NCI-H345 treated with DMSO at 0.1 percent for 48 hours (cell line): ENCODE data around the gene NFIX.
A peak's percentile ranks its signal among the peaks of the same experiment; 100 is the strongest.
"Not testable (repeated sequence)": the region's sequence is repeated elsewhere in the genome, so short reads cannot be mapped to it uniquely, and the experiment has no call there.

Experiments used
- DNase-seq: peaks from one replicate; lab custom pipeline; 2025; ENCODE audit not compliant: unreplicated experiment; lab: John Stamatoyannopoulos, UW

NFIX gene

GRCh38 chr19:12994701-12995595, at the start of gene NFIX:
NFIX (plus strand) TSS chr19:12995475; CDS start chr19:12995838, 363 bp downstream.
- DNase-seq = no peak

DNA sequence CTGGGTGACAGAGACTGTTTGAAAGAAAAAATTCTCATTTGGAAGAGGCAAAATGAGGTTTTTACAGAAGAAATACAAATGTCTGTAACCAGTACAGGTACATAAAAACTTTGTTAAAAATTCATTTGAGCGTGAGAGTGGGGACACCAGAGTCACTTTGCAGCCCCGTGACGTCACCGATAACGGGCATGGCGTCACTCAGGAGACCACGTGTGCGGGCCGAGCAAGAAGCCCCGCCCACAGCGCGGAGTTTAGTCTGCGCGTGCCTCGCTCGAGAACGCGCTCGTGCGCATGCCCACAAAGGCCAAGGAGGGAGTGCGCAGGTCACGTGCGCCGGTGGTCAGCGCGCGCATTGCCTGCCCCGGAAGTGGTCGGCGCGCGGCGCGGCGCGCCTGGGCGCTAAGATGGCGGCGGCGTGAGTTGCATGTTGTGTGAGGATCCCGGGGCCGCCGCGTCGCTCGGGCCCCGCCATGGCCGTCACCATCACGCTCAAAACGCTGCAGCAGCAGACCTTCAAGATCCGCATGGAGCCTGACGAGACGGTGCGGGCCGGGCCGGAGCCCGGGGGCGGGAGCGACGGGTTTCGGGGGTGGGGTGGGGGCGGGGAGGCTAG, 49.7 kb upstream of the NFIX start, which contains the start of gene RAD23A:
Gene RAD23A (plus strand): TSS at position 384 of the 613 bp plus-strand sequence. CDS start 87 bp downstream, at position 471.
- DNase-seq = peak; percentile 56

DNA sequence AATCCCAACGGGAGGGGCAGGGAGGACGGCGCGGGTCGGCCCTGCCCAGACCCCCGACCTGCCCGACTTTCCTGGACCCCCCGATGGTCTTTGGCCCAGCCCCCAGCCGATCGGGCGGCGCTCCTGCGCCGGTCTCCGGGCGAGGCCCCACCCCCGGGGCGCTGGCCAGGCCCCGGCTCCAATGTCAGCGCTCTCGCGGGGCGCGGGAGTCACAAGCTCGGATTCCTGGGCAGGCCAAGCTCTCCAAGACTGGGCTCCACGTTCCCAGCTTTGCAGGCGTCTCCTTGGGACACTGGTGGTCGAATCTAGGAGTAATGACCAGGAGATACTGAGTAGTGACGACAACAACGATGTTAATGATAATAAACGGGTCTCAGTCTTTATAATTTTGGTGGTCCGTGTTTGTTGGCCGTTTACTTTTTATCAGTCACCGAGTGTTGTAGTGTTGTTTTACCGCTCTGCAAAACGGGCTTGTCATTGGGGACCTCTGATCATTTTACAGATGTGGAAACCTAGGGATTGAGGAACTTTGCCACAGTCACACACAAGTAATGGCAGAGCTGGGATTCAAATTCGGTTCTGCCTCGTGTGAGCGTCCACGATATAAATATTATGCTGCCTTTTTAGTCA, 49.1 kb upstream of the NFIX start:
- DNase-seq = no peak

DNA sequence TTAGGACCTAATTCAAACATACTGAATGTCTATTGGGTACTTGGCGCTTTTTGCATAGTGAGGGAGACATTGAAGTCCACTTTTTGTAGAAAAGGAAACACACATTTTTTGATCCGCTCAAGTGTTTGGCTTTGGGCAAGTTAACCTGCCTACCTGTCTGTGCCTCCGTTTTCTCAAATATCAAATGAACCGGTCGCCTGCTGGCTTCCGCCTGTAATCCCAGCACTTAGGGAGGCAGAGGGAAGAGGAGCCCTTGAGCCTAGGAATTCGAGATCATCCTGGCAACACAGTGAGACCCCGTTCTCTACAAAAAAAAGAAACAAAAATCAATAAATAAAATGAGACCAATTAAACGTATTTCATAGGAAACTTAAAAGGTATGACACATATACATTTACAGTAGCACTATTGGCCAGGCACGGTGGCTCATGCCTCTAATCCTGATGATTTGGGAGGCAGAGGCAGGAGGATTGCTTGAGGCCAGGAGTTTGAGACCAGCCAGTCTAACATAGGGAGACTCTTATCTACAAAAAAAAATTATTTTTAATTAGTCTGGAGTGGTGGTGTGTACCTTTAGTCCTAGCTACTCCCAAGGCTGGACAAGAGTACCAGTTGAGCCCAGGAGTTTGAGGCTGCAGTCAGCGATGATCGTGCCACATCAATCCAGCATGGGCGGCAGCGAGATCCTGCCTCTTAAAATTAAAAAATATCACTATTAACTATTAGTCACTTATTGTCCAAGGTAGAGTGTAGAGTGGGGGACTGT, 48.4 kb upstream of the NFIX start:
- DNase-seq = no peak

DNA sequence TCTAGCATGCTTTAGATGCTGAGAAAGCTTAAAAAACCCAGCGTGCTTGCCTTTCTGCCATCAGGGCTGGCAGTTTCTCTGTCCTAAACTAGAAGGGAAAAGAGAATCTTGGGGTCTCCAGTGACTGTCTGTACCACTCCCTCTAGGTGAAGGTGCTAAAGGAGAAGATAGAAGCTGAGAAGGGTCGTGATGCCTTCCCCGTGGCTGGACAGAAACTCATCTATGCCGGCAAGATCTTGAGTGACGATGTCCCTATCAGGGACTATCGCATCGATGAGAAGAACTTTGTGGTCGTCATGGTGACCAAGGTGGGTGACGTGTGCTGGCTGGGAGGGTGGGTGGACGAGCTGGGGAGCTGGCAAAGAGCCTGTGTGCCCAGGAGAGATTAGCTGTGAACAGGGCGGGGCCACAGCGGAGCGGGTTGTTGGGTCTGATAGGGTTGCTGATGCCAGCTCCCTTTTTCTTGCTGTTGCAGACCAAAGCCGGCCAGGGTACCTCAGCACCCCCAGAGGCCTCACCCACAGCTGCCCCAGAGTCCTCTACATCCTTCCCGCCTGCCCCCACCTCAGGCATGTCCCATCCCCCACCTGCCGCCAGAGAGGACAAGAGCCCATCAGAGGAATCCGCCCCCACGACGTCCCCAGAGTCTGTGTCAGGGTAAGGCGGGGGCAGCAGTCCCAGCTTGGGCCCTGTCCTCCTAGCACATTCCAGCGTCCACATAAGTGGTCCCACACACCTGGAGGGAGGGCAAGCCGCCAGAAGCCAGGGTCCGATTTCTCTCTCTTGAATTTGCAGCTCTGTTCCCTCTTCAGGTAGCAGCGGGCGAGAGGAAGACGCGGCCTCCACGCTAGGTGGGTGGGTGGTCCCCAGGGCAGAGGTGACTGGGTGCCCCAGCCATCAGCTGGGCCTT, 47.3 kb upstream of the NFIX start:
- DNase-seq = no peak

DNA sequence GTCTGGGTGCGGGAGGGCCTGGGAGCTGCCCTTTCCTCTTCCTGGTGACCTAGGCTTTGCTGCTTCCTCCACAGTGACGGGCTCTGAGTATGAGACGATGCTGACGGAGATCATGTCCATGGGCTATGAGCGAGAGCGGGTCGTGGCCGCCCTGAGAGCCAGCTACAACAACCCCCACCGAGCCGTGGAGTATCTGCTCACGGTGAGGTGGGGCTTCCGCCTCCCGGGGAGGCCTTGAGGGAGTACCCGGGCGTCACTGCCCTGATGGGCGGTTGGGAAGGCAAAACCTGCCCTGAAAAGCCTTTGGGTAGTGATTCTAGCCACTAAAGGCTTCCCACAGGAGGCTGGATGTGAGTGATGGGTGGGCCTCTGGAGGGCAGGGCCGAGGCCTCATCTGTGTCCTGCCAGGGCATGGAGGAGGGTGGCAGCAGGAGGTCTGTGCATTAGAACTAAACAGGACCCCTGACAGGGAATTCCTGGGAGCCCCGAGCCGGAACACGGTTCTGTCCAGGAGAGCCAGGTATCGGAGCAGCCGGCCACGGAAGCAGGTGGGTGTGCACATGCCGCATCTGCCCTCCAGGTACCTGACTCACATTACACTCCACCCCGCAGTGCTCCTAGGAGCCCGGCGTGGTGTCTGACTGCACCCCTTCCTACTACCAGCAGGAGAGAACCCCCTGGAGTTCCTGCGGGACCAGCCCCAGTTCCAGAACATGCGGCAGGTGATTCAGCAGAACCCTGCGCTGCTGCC, 46.5 kb upstream of the NFIX start:
- DNase-seq = no peak

GRCh38 chr19:12949363-12950283, 45.7 kb upstream of the NFIX start:
- DNase-seq = no peak

GRCh38 chr19:12952050-12952449, 43.2 kb upstream of the NFIX start:
- DNase-seq = not testable (repeated sequence)

- DNase-seq = no peak
Measured at GRCh38 chr19:12952488-12953137, 42.7 kb upstream of the NFIX start.

DNA sequence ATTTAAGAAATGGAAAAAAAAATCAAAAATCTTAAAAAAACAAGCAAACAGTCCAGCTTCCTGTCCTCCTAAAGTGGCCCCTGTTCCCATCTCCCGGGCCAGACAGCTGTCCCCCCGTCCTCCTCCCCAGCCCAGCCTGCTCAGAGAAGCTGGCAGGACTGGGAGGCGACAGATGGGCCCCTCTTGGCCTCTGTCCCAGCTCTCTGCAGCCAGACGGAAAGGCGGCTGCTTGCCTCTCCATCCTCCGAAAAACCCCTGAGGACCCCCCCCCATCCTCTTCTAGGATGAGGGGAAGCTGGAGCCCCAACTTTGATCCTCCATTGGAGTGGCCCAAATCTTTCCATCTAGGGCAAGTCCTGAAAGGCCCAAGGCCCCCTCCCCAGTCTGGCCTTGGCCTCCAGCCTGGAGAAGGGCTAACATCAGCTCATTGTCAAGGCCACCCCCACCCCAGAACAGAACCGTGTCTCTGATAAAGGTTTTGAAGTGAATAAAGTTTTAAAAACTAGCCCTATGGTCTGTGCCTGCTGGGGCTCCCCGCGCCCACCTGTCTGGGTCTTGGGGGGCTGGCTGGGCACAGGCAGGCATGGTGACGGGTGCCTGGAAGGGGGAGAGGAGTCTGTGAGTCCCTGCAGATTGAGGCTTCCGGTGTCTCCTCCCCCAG, 42.0 kb upstream of the NFIX start:
- no peak for DNase-seq

- no peak for DNase-seq
Measured at GRCh38 chr19:12953799-12954611, 41.3 kb upstream of the NFIX start.

- no peak for DNase-seq
Measured at GRCh38 chr19:12954612-12954962, 40.7 kb upstream of the NFIX start.

DNA sequence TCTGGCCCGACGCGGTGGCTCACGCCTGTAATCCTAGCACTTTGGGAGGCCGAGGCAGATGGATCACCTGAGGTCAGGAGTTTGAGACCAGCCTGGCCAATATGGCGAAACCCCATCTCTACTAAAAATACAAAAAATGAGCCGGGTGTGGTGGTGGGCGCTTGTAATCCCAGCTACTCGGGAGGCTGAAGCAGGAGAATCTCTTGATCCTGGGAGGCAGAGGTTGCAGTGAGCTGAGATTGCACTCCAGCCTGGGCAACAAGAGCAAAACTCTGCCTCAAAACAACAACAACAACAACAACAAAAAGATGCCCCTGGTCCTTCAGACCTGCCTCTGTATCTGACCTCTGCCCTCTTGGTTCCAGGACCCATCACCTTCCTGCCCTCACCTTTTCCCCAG, 39.7 kb upstream of the NFIX start:
- DNase-seq = not testable (repeated sequence)

GRCh38 chr19:12955996-12956395, 39.3 kb upstream of the NFIX start:
- DNase-seq = no peak

DNA sequence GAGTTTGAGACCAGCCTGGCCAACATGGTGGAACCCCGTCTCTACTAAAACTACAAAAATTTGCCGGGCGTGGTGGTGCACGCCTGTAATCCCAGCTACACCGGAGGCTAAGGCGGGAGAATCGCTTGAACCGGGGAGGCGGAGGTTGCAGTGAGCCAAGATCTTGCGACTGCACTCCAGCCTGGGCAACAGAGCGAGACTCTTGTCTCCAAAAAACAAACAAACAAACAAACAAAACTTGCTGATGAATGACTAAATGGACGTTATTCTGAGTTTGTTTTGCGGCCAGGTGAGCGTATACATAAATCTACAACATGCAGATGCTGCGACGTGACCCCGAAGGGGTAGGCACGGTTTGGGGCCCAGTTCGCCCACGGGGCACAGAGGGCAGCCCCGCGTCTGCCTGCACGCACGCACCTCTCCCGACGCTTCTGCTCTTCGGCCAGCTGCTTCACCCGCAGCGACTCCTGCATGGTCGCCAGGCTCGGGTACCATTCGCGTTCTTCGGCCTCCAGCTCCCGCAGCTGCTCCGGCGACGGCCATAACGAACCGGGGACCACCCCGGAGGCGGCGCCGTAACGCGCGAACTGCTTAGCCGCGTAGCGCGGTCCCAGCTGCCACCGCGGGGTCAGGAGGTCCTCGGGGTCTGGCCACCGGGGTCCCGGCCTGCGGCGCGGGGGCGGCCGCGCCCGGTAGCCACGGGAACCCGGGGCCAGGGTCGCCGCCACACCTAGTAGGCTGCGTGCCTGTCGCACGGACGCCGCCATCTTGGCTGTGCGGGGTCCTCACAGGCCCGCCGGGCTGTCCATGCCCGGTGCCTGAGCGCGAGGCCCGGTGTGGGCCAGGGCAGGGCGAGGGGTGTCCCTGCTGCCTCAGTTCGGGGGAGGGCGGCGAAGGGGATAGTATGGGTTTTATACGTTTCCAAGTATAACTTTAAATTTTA, 38.6 kb upstream of the NFIX start, which contains the start of gene GADD45GIP1:
Gene GADD45GIP1 (minus strand): TSS at position 778 of the 943 bp plus-strand sequence. CDS start 11 bp downstream, at position 767.
- no peak for DNase-seq
